Thyroid gland (tissue), 4 donors: ENCODE measurements around the gene SPRTN. TPM values are rescaled to one million over a fixed set of nuclear protein-coding genes. Genes with fewer than 3 reads are reported as not detected.
"Not testable (repeated sequence)": the region's sequence is repeated elsewhere in the genome, so short reads cannot be mapped to it uniquely, and the experiment has no call there.

Experiments used
- DNase-seq, 2 donors: peaks; one replicate each; pipeline ENCODE4 v3.0.0-alpha.2; 2019
- H3K27ac ChIP-seq, 3 donors: fragments of 200-600 bp; sonication (generic); 1 replicate in 2 of 3; 2 replicates in 1 of 3; pipeline ENCODE4 v1.5.1; 2016 to 2019; ENCODE audit warnings: mild to moderate bottlenecking in 1 of 3, moderate library complexity in 1 of 3
- H3K27me3 ChIP-seq: fragments of 200-600 bp; sonication (generic); one replicate; pipeline ENCODE4 v1.5.1; 2019
- H3K36me3 ChIP-seq, 2 donors: fragments of 200-600 bp; sonication (generic); one replicate each; pipeline ENCODE4 v1.5.1; 2016 to 2019
- H3K4me1 ChIP-seq, 2 donors: fragments of 200-600 bp; sonication (generic); one replicate each; pipeline ENCODE4 v1.5.1; 2017 to 2019
- H3K4me3 ChIP-seq, 3 donors: fragments of 200-600 bp; sonication (generic); replicated peaks in 1 of 3; 1 replicate in 2 of 3; 2 replicates in 1 of 3; pipeline ENCODE4 v1.5.1; 2016; ENCODE audit warnings: mild to moderate bottlenecking in 1 of 3
- H3K9me3 ChIP-seq: fragments of 200-600 bp; sonication (generic); one replicate; pipeline ENCODE4 v1.5.1; 2017
- CTCF ChIP-seq, 6 experiments: fragments of 200-600 bp in 3 of 6; fragments of 450-650 bp in 3 of 6; sonication (generic) in 3 of 6; IDR thresholded peaks; one replicate each; pipeline ENCODE4 v1.5.1; 2016 to 2019; ENCODE audit warnings: antibody characterized with exemption in 6 of 6, mild to moderate bottlenecking in 2 of 6, inconsistent platforms in 1 of 6, moderate library complexity in 1 of 6
- POLR2A ChIP-seq, 2 donors: fragments of 450-650 bp; IDR thresholded peaks; one replicate each; pipeline ENCODE4 v1.6.1; 2017; ENCODE audit warnings: antibody characterized with exemption in 2 of 2, mild to moderate bottlenecking in 2 of 2, moderate library complexity in 1 of 2
- WGBS, 2 donors: methylation state at CpG; one replicate each; pipeline ENCODE4 v1.1.5; 2017; 5-methylcytosine and 5-hydroxymethylcytosine counted together
- intact Hi-C: fragments of 100-400 bp; cut with DNase I; formaldehyde crosslinking; loops from one replicate; pipeline ENCODE4 v1.15.1; 2023
- total RNA-seq, 4 donors: library from RNA; depleted of rRNA; stranded (reverse); fragments of >200 nt; gene quantifications; one replicate each; pipeline ENCODE4 v1.2.3, GENCODE V29; 2016

Gene SPRTN
- total RNA-seq, 4 donors from 2014 or later = 11.0 to 28.9 (median 21.9) TPM

GRCh38 chr1:231340328-231341013 is 2.4 kb downstream of the SPRTN start:
- TF ChIP-seq POLR2A (IDR thresholded peaks at IDR 0.05) (no peak), CTCF (IDR thresholded peaks at IDR 0.05) (no peak)
- H3K9me3 ChIP-seq = no peaks in the 10 kb centered on the region
- intact Hi-C loops = no loop called here
- no peak overlapping the region for H3K4me3 ChIP-seq
- H3K36me3 ChIP-seq = peaks cover 3 to 4% of the 10 kb centered on the region in 2 donors
- H3K27me3 ChIP-seq = no peaks in the 10 kb centered on the region
- peaks cover 23 to 25% of the 10 kb centered on the region in 2 donors for H3K4me1 ChIP-seq
- no peak for DNase-seq
- WGBS, 2 donors = 95 to 96% methylated on average over 6 of the region's 6 CpGs
- no peak overlapping the region for H3K27ac ChIP-seq

- no peak overlapping the region for H3K4me3 ChIP-seq
- DNase-seq = no peak
- H3K27me3 ChIP-seq = no peaks in the 10 kb centered on the region
- TF ChIP-seq POLR2A (IDR thresholded peaks at IDR 0.05) (no peak), CTCF (IDR thresholded peaks at IDR 0.05) (no peak)
- 97 to 98% methylated on average over 4 of the region's 4 CpGs for WGBS, 2 donors
- H3K36me3 ChIP-seq = peaks cover 20 to 22% of the 10 kb centered on the region in 2 donors
- H3K9me3 ChIP-seq = no peaks in the 10 kb centered on the region
- H3K4me1 ChIP-seq = no peaks in the 10 kb centered on the region
- no peak overlapping the region for H3K27ac ChIP-seq
- intact Hi-C loops = no loop called here
Observed at GRCh38 chr1:231347961-231348360, 9.9 kb downstream of the SPRTN start.

- H3K27me3 ChIP-seq = no peaks in the 10 kb centered on the region
- TF ChIP-seq POLR2A (IDR thresholded peaks at IDR 0.05) (no peak), CTCF (IDR thresholded peaks at IDR 0.05) (no peak)
- no peak overlapping the region for H3K27ac ChIP-seq
- H3K9me3 ChIP-seq = no peaks in the 10 kb centered on the region
- WGBS, 2 donors = 97 to 98% methylated on average over 4 of the region's 4 CpGs
- no peaks in the 10 kb centered on the region for H3K4me1 ChIP-seq
- no peak for DNase-seq
- H3K4me3 ChIP-seq = no peak overlapping the region
- H3K36me3 ChIP-seq = peaks cover 19 to 21% of the 10 kb centered on the region in 2 donors
- intact Hi-C loops = no loop called here
Observed at GRCh38 chr1:231348442-231348841, 10.3 kb downstream of the SPRTN start.

- H3K4me3 ChIP-seq, DNase-seq, H3K27me3 ChIP-seq, H3K27ac ChIP-seq, H3K9me3 ChIP-seq, intact Hi-C loops, H3K4me1 ChIP-seq: not testable (repeated sequence)
- WGBS, 2 donors = 91 to 97% methylated on average over 1 of the region's 1 CpG
- H3K36me3 ChIP-seq = peaks cover 19 to 21% of the 10 kb centered on the region in 2 donors
Observed at GRCh38 chr1:231348856-231349255, 10.8 kb downstream of the SPRTN start.

- no peak overlapping the region for H3K4me3 ChIP-seq
- no peak for DNase-seq
- H3K27ac ChIP-seq = no peak overlapping the region
- no peaks in the 10 kb centered on the region for H3K4me1 ChIP-seq
- TF ChIP-seq POLR2A (IDR thresholded peaks at IDR 0.05) (no peak), CTCF (IDR thresholded peaks at IDR 0.05) (no peak)
- no peaks in the 10 kb centered on the region for H3K27me3 ChIP-seq
- no peaks in the 10 kb centered on the region for H3K9me3 ChIP-seq
- peaks cover 19 to 21% of the 10 kb centered on the region in 2 donors for H3K36me3 ChIP-seq
- WGBS, 2 donors = 80 to 86% methylated on average over 2 of the region's 2 CpGs
- intact Hi-C loops = no loop called here
Observed at GRCh38 chr1:231351816-231352215, 13.7 kb downstream of the SPRTN start.
